ENCODE data around the gene TBL1X.

GRCh38 chrX:9704876-9705465, 240.1 kb downstream of the TBL1X start:
- TF ChIP-seq FOSL1 (CRISPR knock-in tag; IDR thresholded peaks at IDR 0.05; ENCODE audit: borderline replicate concordance) (no peak), HCFC1 (IDR thresholded peaks at IDR 0.05; ENCODE audit: low read depth, low read length) (no peak), POLR2A (IDR thresholded peaks at IDR 0.05; ENCODE audit: insufficient read depth in 1 of 2, low read depth in 2 of 2, low read length in 2 of 2) (no peak), TAF1 (CRISPR knock-in tag; IDR thresholded peaks at IDR 0.05) (no peak), SRSF1 (optimal IDR thresholded peaks at IDR 0.05; ENCODE audit: low read depth, low read length) (no peak)
